Suppressor macrophage treated with lipopolysaccharide for 4 hours (primary cell): Measurements from ENCODE around the gene ACRBP.
A peak's percentile ranks its signal among the peaks of the same experiment; 100 is the strongest.

Source experiments
- DNase-seq: peaks from one replicate; pipeline ENCODE4 v3.0.0-alpha.2; 2020

Gene ACRBP

GRCh38 chr12:6646276-6647082, 753 bp downstream of the ACRBP start:
- DNase-seq: no peak

- no peak for DNase-seq
These were observed 2.3 kb downstream of the ACRBP start for GRCh38 chr12:6644903-6645302.

GRCh38 chr12:6644257-6644596, 3.0 kb downstream of the ACRBP start:
- DNase-seq: peak; percentile 91

GRCh38 chr12:6643569-6644256, 3.5 kb downstream of the ACRBP start:
- DNase-seq: peak; percentile 78

- no peak for DNase-seq
These were observed 6.1 kb downstream of the ACRBP start for GRCh38 chr12:6641131-6641530.

- DNase-seq: no peak
These were observed 6.7 kb downstream of the ACRBP start for GRCh38 chr12:6640497-6640896.

- DNase-seq: peak; percentile 57
These were observed 8.0 kb downstream of the ACRBP start for GRCh38 chr12:6639151-6639801.

- peak; percentile 75 for DNase-seq
These were observed 8.9 kb downstream of the ACRBP start for GRCh38 chr12:6638305-6638704.

GRCh38 chr12:6635856-6636531, 11.2 kb downstream of the ACRBP start, which contains the start of gene LPAR5:
LPAR5 (minus strand) TSS chr12:6635959; CDS start chr12:6621248, 14,711 bp downstream.
- peak; percentile 68 for DNase-seq

GRCh38 chr12:6635375-6635855, 11.8 kb downstream of the ACRBP start:
- DNase-seq: no peak

GRCh38 chr12:6632026-6632983, 14.9 kb downstream of the ACRBP start:
- peak; percentile 62 for DNase-seq

- DNase-seq: no peak
These were observed 15.7 kb downstream of the ACRBP start for GRCh38 chr12:6631549-6631961.

GRCh38 chr12:6630736-6631135, 16.5 kb downstream of the ACRBP start:
- DNase-seq: no peak

GRCh38 chr12:6627616-6628015, 19.6 kb downstream of the ACRBP start:
- DNase-seq: no peak

- no peak for DNase-seq
These were observed 20.5 kb downstream of the ACRBP start for GRCh38 chr12:6626654-6627283.

GRCh38 chr12:6620885-6621274, 26.4 kb downstream of the ACRBP start:
- DNase-seq: no peak

- peak; percentile 82 for DNase-seq
These were observed 26.9 kb downstream of the ACRBP start for GRCh38 chr12:6620137-6620884.

- DNase-seq: peak; percentile 45
These were observed 28.6 kb downstream of the ACRBP start for GRCh38 chr12:6618483-6619225.

- no peak for DNase-seq
These were observed 31.4 kb downstream of the ACRBP start for GRCh38 chr12:6615802-6616201.
